PC-3 (cell line): ENCODE results near the gene KRT85. TPM values are rescaled to one million over a fixed set of nuclear protein-coding genes. Genes with fewer than 3 reads are reported as not detected.

Experiments
- ATAC-seq: fragments of 200-7000 bp; cut with Tn5 transposase; 2 replicates; pipeline ENCODE4 v1.9.1; 2020; ENCODE audit warnings: mild to moderate bottlenecking, moderate library complexity
- BruUV-seq: library from RNA; stranded (reverse); fragments of 400-500 nt; replicated peaks from 2 replicates; lab custom pipeline; 2021; lab: Mats Ljungman, UMichigan
- CTCF ChIA-PET: fragments of 300-600 bp; sonication (Branson Sonifier 250); formaldehyde crosslinking; loops from one replicate; lab custom pipeline; 2022; ENCODE audit warnings: antibody characterized with exemption; lab: Charles Lee
- POLR2A ChIA-PET: fragments of 300-600 bp; sonication (Branson Sonifier 250); formaldehyde crosslinking; loops from one replicate; lab custom pipeline; 2022; ENCODE audit warnings: antibody characterized with exemption; ENCODE audit not compliant: unreplicated experiment; lab: Charles Lee
- DNase-seq: peaks from one replicate; pipeline ENCODE4 v3.0.0-alpha.2; 2015
- H2AFZ ChIP-seq: fragments of 300-600 bp; sonication (generic); 2 replicates; pipeline ENCODE4 v1.6.0; 2016; ENCODE audit warnings: antibody characterized with exemption, low read length
- H3F3A ChIP-seq: fragments of 300-600 bp; sonication (generic); one replicate; pipeline ENCODE4 v1.6.0; 2017; ENCODE audit warnings: antibody characterized with exemption, low read length, control low read depth, mild to moderate bottlenecking; ENCODE audit not compliant: unreplicated experiment
- H3K27ac ChIP-seq: fragments of 300-600 bp; sonication (generic); 2 replicates; pipeline ENCODE4 v1.5.1; 2016; ENCODE audit warnings: mild to moderate bottlenecking, low read length
- H3K27me3 ChIP-seq: fragments of 300-600 bp; sonication (generic); 2 replicates; pipeline ENCODE4 v1.6.1; 2016; ENCODE audit warnings: low read length, mixed read lengths
- H3K36me3 ChIP-seq: fragments of 300-600 bp; sonication (generic); 2 replicates; pipeline ENCODE4 v1.6.1; 2016; ENCODE audit warnings: low read depth, mixed run types, low read length, mixed read lengths
- H3K4me1 ChIP-seq: fragments of 300-600 bp; sonication (generic); 2 replicates; pipeline ENCODE4 v1.5.1; 2016; ENCODE audit warnings: low read length; ENCODE audit not compliant: insufficient read depth
- H3K4me2 ChIP-seq: fragments of 300-600 bp; sonication (generic); 2 replicates; pipeline ENCODE4 v1.6.0; 2016; ENCODE audit warnings: low read length
- H3K4me3 ChIP-seq: fragments of 300-600 bp; sonication (generic); 2 replicates; pipeline ENCODE4 v1.5.1; 2016; ENCODE audit warnings: mild to moderate bottlenecking, low read length, mixed read lengths
- H3K79me2 ChIP-seq: fragments of 300-600 bp; sonication (generic); 2 replicates; pipeline ENCODE4 v1.6.1; 2017; ENCODE audit warnings: low read length, mixed read lengths
- H3K9ac ChIP-seq: fragments of 300-600 bp; sonication (generic); 2 replicates; pipeline ENCODE4 v1.6.0; 2016; ENCODE audit warnings: mild to moderate bottlenecking, low read length
- H3K9me2 ChIP-seq: fragments of 300-600 bp; sonication (generic); replicated peaks from 2 replicates; pipeline ENCODE4 v1.6.1; 2016; ENCODE audit warnings: mixed run types, low read length, mixed read lengths
- H3K9me3 ChIP-seq: fragments of 300-600 bp; sonication (generic); 2 replicates; pipeline ENCODE4 v1.6.1; 2016; ENCODE audit warnings: low read length, mixed read lengths
- H4K20me1 ChIP-seq: fragments of 300-600 bp; sonication (generic); 2 replicates; pipeline ENCODE4 v1.6.1; 2016; ENCODE audit warnings: low read length, mixed read lengths
- CTCF ChIP-seq: fragments of 300-600 bp; sonication (generic); conservative IDR thresholded peaks from 2 replicates; pipeline ENCODE4 v1.5.1; 2017; ENCODE audit warnings: antibody characterized with exemption, low read depth, mild to moderate bottlenecking, low read length
- EZH2 ChIP-seq: fragments of 300-600 bp; sonication (generic); IDR thresholded peaks from one replicate; pipeline ENCODE4 v1.6.1; 2017; ENCODE audit warnings: antibody characterized with exemption, mild to moderate bottlenecking, low read length; ENCODE audit not compliant: unreplicated experiment
- EZH2phosphoT487 ChIP-seq: fragments of 300-600 bp; sonication (generic); IDR thresholded peaks from 2 replicates; pipeline ENCODE4 v1.6.1; 2018; ENCODE audit warnings: mild to moderate bottlenecking, antibody characterized with exemption, low read length, borderline replicate concordance
- intact Hi-C: fragments of 100-400 bp; cut with micrococcal nuclease; formaldehyde crosslinking; loops from 2 replicates; pipeline ENCODE4 v1.9.0; 2023
- total RNA-seq: library from RNA; depleted of rRNA; stranded (reverse); fragments of >200 nt; gene quantifications from 2 replicates; pipeline ENCODE4 v1.2.3, GENCODE V29; 2014

The KRT85 gene
- total RNA-seq, 1 experiment from 2014 or later: not detected

GRCh38 chr12:52391618-52392002 lies 24.3 kb upstream of the KRT85 start:
- DNase-seq: no peak
- intact Hi-C loops: loop anchor here (1.0 to 10.0 kb wide), 3 partner anchors 63 to 491 kb away; partner anchors contain the start of gene KRT6B
- no peaks in the 10 kb centered on the region for H3K9me2 ChIP-seq
- H3F3A ChIP-seq: no peaks in the 10 kb centered on the region
- H3K9ac ChIP-seq: no peak overlapping the region
- POLR2A ChIA-PET: no interaction called here
- BruUV-seq: no TSS peak
- H4K20me1 ChIP-seq: no peaks in the 10 kb centered on the region
- no peaks in the 10 kb centered on the region for H3K27me3 ChIP-seq
- H3K4me3 ChIP-seq: no peak overlapping the region
- H3K79me2 ChIP-seq: no peaks in the 10 kb centered on the region
- no peaks in the 10 kb centered on the region for H3K36me3 ChIP-seq
- no peak overlapping the region for H3K4me2 ChIP-seq
- no peak for ATAC-seq
- no peak for TF ChIP-seq EZH2
- no peak for TF ChIP-seq CTCF
- TF ChIP-seq EZH2phosphoT487: no peak
- H3K9me3 ChIP-seq: no peaks in the 10 kb centered on the region
- CTCF ChIA-PET: no interaction called here
- no peak overlapping the region for H3K27ac ChIP-seq
- H2AFZ ChIP-seq: no peak overlapping the region
- H3K4me1 ChIP-seq: 0 out of 2 replicates have a peak, but pooled peaks cover 4% of the 10 kb centered on the region

GRCh38 chr12:52390739-52391617 lies 23.7 kb upstream of the KRT85 start:
- peak; percentile 62 for DNase-seq
- H3K27me3 ChIP-seq: no peaks in the 10 kb centered on the region
- no peak overlapping the region for H2AFZ ChIP-seq
- H4K20me1 ChIP-seq: no peaks in the 10 kb centered on the region
- no TSS peak for BruUV-seq
- ChIA-PET POLR2A (no interaction called here), CTCF (no interaction called here)
- H3K9me2 ChIP-seq: no peaks in the 10 kb centered on the region
- ATAC-seq: peak; percentile 70
- 0 out of 2 replicates have a peak, but pooled peaks cover 1% of the 10 kb centered on the region for H3K4me1 ChIP-seq
- TF ChIP-seq EZH2: no peak
- peak; percentile 92 for TF ChIP-seq CTCF
- no peaks in the 10 kb centered on the region for H3K79me2 ChIP-seq
- no peak overlapping the region for H3K27ac ChIP-seq
- no peaks in the 10 kb centered on the region for H3F3A ChIP-seq
- no peak overlapping the region for H3K4me2 ChIP-seq
- no peaks in the 10 kb centered on the region for H3K9me3 ChIP-seq
- no peak overlapping the region for H3K9ac ChIP-seq
- no peaks in the 10 kb centered on the region for H3K36me3 ChIP-seq
- no peak overlapping the region for H3K4me3 ChIP-seq
- intact Hi-C loops: loop anchor here (1.0 to 10.0 kb wide), 3 partner anchors 64 to 491 kb away; partner anchors contain the start of gene KRT6B
